Measurements from ENCODE around the gene NPEPL1. TPM values are rescaled to one million over a fixed set of nuclear protein-coding genes. Genes with fewer than 3 reads are reported as not detected.

Gene NPEPL1
- total and polyA plus RNA-seq, 8 donors = 15.3 to 134 (median 37.8) TPM

GRCh38 chr20:58669287-58670006 is 23.2 kb upstream of the NPEPL1 start:
- TF ChIP-seq EP300 (IDR thresholded peaks at IDR 0.05) (no peak), POLR2A (IDR thresholded peaks at IDR 0.05) (no peak)
- no peak for DNase-seq
- H3K27ac ChIP-seq = no peak overlapping the region
- intact Hi-C loops (cut with DNase I; ENCODE audit: low total_unique reads) = no loop called here
- no peaks in the 10 kb centered on the region for H3K4me1 ChIP-seq
- H3K27me3 ChIP-seq = no peaks in the 10 kb centered on the region
- H3K9me3 ChIP-seq = no peaks in the 10 kb centered on the region
- H3K36me3 ChIP-seq = peaks cover 39 to 85% (median 73%) of the 10 kb centered on the region in 4 donors
- H3K4me3 ChIP-seq = no peak overlapping the region
- WGBS, 5 donors = 66 to 80% (median 79%) methylated on average over 15 to 16 of the region's 16 CpGs

- H3K27me3 ChIP-seq = no peaks in the 10 kb centered on the region
- no peaks in the 10 kb centered on the region for H3K4me1 ChIP-seq
- intact Hi-C loops (cut with DNase I; ENCODE audit: low total_unique reads) = no loop called here
- DNase-seq = no peak
- WGBS, 5 donors = 87 to 100% (median 94%) methylated on average over 1 of the region's 1 CpG
- H3K4me3 ChIP-seq = no peak overlapping the region
- H3K9me3 ChIP-seq = no peaks in the 10 kb centered on the region
- no peak for TF ChIP-seq CTCF (IDR thresholded peaks at IDR 0.05)
- TF ChIP-seq POLR2AphosphoS5 (IDR thresholded peaks at IDR 0.05) = no peak
- no peak for TF ChIP-seq EP300 (IDR thresholded peaks at IDR 0.05)
- TF ChIP-seq POLR2A (IDR thresholded peaks at IDR 0.05) = no peak
- peaks cover 41 to 85% (median 78%) of the 10 kb centered on the region in 4 donors for H3K36me3 ChIP-seq
- H3K27ac ChIP-seq = no peak overlapping the region
Observed at GRCh38 chr20:58670102-58670501, 22.5 kb upstream of the NPEPL1 start.

- TF ChIP-seq POLR2AphosphoS5 (IDR thresholded peaks at IDR 0.05) (no peak), EP300 (IDR thresholded peaks at IDR 0.05) (no peak), POLR2A (IDR thresholded peaks at IDR 0.05) (no peak), CTCF (IDR thresholded peaks at IDR 0.05) (no peak)
Observed at GRCh38 chr20:58670659-58671058, 21.9 kb upstream of the NPEPL1 start.

GRCh38 chr20:58673119-58673518 is 19.5 kb upstream of the NPEPL1 start:
- H3K27me3 ChIP-seq = no peaks in the 10 kb centered on the region
- no peak overlapping the region for H3K27ac ChIP-seq
- peaks cover 51 to 95% (median 93%) of the 10 kb centered on the region in 4 donors for H3K36me3 ChIP-seq
- H3K4me3 ChIP-seq = no peak overlapping the region
- H3K9me3 ChIP-seq = no peaks in the 10 kb centered on the region
- intact Hi-C loops (cut with DNase I; ENCODE audit: low total_unique reads) = no loop called here
- no peak for DNase-seq
- no peaks in the 10 kb centered on the region for H3K4me1 ChIP-seq
- 90 to 95% (median 94%) methylated on average over 9 of the region's 9 CpGs for WGBS, 5 donors
- TF ChIP-seq CTCF (IDR thresholded peaks at IDR 0.05) (no peak), POLR2AphosphoS5 (IDR thresholded peaks at IDR 0.05) (no peak), EP300 (IDR thresholded peaks at IDR 0.05) (no peak), POLR2A (IDR thresholded peaks at IDR 0.05) (no peak)

More at GRCh38 chr20:58670659-58671058, 21.9 kb upstream of the NPEPL1 start:
- peaks cover 47 to 87% (median 83%) of the 10 kb centered on the region in 4 donors for H3K36me3 ChIP-seq
- no peaks in the 10 kb centered on the region for H3K4me1 ChIP-seq
- 54 to 72% (median 65%) methylated on average over 4 of the region's 4 CpGs for WGBS, 5 donors
- no peak overlapping the region for H3K27ac ChIP-seq
- no peaks in the 10 kb centered on the region for H3K27me3 ChIP-seq
- DNase-seq = no peak
- no peaks in the 10 kb centered on the region for H3K9me3 ChIP-seq
- no peak overlapping the region for H3K4me3 ChIP-seq
- intact Hi-C loops (cut with DNase I; ENCODE audit: low total_unique reads) = no loop called here

GRCh38 chr20:58675146-58675584 is 17.4 kb upstream of the NPEPL1 start:
- Histone ChIP-seq H3K4me1 (no peaks in the 10 kb centered on the region), H3K36me3 (peaks cover 35 to 99% (median 96%) of the 10 kb centered on the region in 4 donors), H3K9me3 (no peaks in the 10 kb centered on the region), H3K4me3 (no peak overlapping the region), H3K27me3 (no peaks in the 10 kb centered on the region), H3K27ac (no peak overlapping the region)
- DNase-seq = no peak
- TF ChIP-seq POLR2AphosphoS5 (IDR thresholded peaks at IDR 0.05) = no peak
- TF ChIP-seq POLR2A (IDR thresholded peaks at IDR 0.05) = no peak
- TF ChIP-seq CTCF (IDR thresholded peaks at IDR 0.05) = no peak
- TF ChIP-seq EP300 (IDR thresholded peaks at IDR 0.05) = no peak
- intact Hi-C loops (cut with DNase I; ENCODE audit: low total_unique reads) = no loop called here
- 89 to 94% (median 90%) methylated on average over 16 to 18 of the region's 18 CpGs for WGBS, 5 donors
